HepG2 (cell line): ENCODE data around the gene MUC22. TPM values are rescaled to one million over a fixed set of nuclear protein-coding genes. Genes with fewer than 3 reads are reported as not detected.
"Not testable (repeated sequence)": the region's sequence is repeated elsewhere in the genome, so short reads cannot be mapped to it uniquely, and the experiment has no call there.

Source experiments
- ATAC-seq: fragments of 200-7000 bp; cut with Tn5 transposase; 3 replicates; pipeline ENCODE4 v1.9.1; 2020; ENCODE audit warnings: mild to moderate bottlenecking, moderate library complexity
- BruUV-seq: library from RNA; stranded (reverse); fragments of 400-500 nt; replicated peaks from 2 replicates; lab custom pipeline; 2021; lab: Mats Ljungman, UMichigan
- CTCF ChIA-PET: fragments of 300-600 bp; formaldehyde crosslinking; extraction: SDS; loops from one replicate; lab custom pipeline; 2021; ENCODE audit warnings: low total read pairs, inconsistent platforms, low intra/inter-chr PET ratio; lab: Yijun Ruan, JAX
- POLR2A ChIA-PET: fragments of 350-600 bp; sonication (Branson Sonifier 250); formaldehyde crosslinking; loops from one replicate; lab custom pipeline; 2020; ENCODE audit warnings: antibody characterized with exemption, inconsistent platforms; lab: Yijun Ruan, JAX
- DNase-seq: peaks from one replicate; pipeline ENCODE4 v3.0.0-alpha.2; 2015; ENCODE audit warnings: low spot score
- FAIRE-seq: peaks from 3 replicates; lab custom pipeline; 2011; peaks lifted over from hg19 to GRCh38; lab: Jason Lieb, UNC
- H2AFZ ChIP-seq: one replicate; pipeline ENCODE4 v1.6.1; 2011; ENCODE audit warnings: low read length, inconsistent platforms
- H3K27ac ChIP-seq: fragments of 300-600 bp; 3 replicates; pipeline ENCODE4 v1.8.0; 2011; ENCODE audit warnings: mixed run types, mild to moderate bottlenecking, mixed read lengths, low read length, inconsistent platforms; ENCODE audit not compliant: insufficient read depth; ENCODE audit errors: extremely low read length
- H3K27me3 ChIP-seq, 2 experiments: fragments of 200-600 bp in 1 of 2; 2 replicates in 1 of 2; 3 replicates in 1 of 2; pipeline versions ENCODE4 v1.6.0 to v1.8.0; 2011; ENCODE audit warnings: low read length in 2 of 2, mild to moderate bottlenecking in 2 of 2, moderate library complexity in 2 of 2, inconsistent platforms in 1 of 2; ENCODE audit not compliant: insufficient read depth in 2 of 2, control insufficient read depth in 1 of 2
- H3K36me3 ChIP-seq, 2 experiments: fragments of 200-600 bp in 1 of 2; replicated peaks in 1 of 2; 2 replicates in 1 of 2; 3 replicates in 1 of 2; pipeline versions ENCODE4 v1.5.1 to v1.8.0; 2011; ENCODE audit warnings: low read length in 2 of 2, inconsistent platforms in 1 of 2; ENCODE audit not compliant: insufficient read depth in 2 of 2, control insufficient read depth in 1 of 2
- H3K4me1 ChIP-seq: 2 replicates; pipeline ENCODE4 v1.5.1; 2012; ENCODE audit warnings: low read length, inconsistent platforms; ENCODE audit not compliant: insufficient read depth
- H3K4me2 ChIP-seq: 2 replicates; pipeline ENCODE4 v1.6.0; 2011; ENCODE audit warnings: low read depth, low read length, inconsistent platforms
- H3K4me3 ChIP-seq, 3 experiments: fragments of 200-600 bp in 1 of 3; sonication (generic), shearing (Covaris generic) in 1 of 3; replicated peaks in 1 of 3; 2 replicates each; pipeline ENCODE4 v1.5.1; 2011 to 2016; ENCODE audit warnings: low read length in 3 of 3, inconsistent platforms in 2 of 3, low read depth in 2 of 3, mild to moderate bottlenecking in 2 of 3, control low read depth in 1 of 3, mixed read lengths in 1 of 3; ENCODE audit not compliant: insufficient read depth in 1 of 3
- H3K79me2 ChIP-seq: one replicate; pipeline ENCODE4 v1.6.1; 2011; ENCODE audit warnings: low read length, inconsistent platforms; ENCODE audit not compliant: insufficient read depth
- H3K9ac ChIP-seq: 2 replicates; pipeline ENCODE4 v1.6.0; 2011; ENCODE audit warnings: mild to moderate bottlenecking, low read depth, low read length, inconsistent platforms; ENCODE audit not compliant: insufficient read depth
- H3K9me3 ChIP-seq: 2 replicates; pipeline ENCODE4 v1.5.1; 2012; ENCODE audit warnings: mild to moderate bottlenecking, low read length
- H4K20me1 ChIP-seq: 2 replicates; pipeline ENCODE4 v1.6.0; 2011; ENCODE audit warnings: inconsistent platforms, mild to moderate bottlenecking, low read length, moderate library complexity; ENCODE audit not compliant: insufficient read depth
- CREB1 ChIP-seq, 2 experiments: fragments of 450-650 bp in 1 of 2; IDR thresholded peaks; 2 replicates each; pipeline ENCODE4 v1.6.1; 2016 to 2017; ENCODE audit warnings: control low read depth in 1 of 2, mild to moderate bottlenecking in 1 of 2, missing compliant biosample characterization in 1 of 2, missing genetic modification characterization in 1 of 2
- KLF11 ChIP-seq: IDR thresholded peaks from 2 replicates; pipeline ENCODE4 v1.6.1; 2016; ENCODE audit warnings: missing compliant biosample characterization
- MTF1 ChIP-seq: sonication (generic); formaldehyde crosslinking; IDR thresholded peaks from 2 replicates; pipeline ENCODE4 v1.5.0; 2020; ENCODE audit warnings: missing genetic modification reagents
- POLR2A ChIP-seq, 2 experiments: IDR thresholded peaks; 2 replicates each; pipeline ENCODE4 v1.6.1; 2011; ENCODE audit warnings: low read depth in 2 of 2, low read length in 2 of 2, mild to moderate bottlenecking in 1 of 2, moderate library complexity in 1 of 2; ENCODE audit not compliant: insufficient read depth in 1 of 2
- SCMH1 ChIP-seq: sonication (generic); formaldehyde crosslinking; IDR thresholded peaks from 2 replicates; pipeline ENCODE4 v1.9.0; 2021; ENCODE audit warnings: missing genetic modification reagents, mild to moderate bottlenecking, borderline replicate concordance
- ZBTB1 ChIP-seq: sonication (generic); formaldehyde crosslinking; IDR thresholded peaks from 2 replicates; pipeline ENCODE4 v1.4.0; 2020; ENCODE audit warnings: missing genetic modification reagents, borderline replicate concordance
- ZFP1 ChIP-seq: IDR thresholded peaks from 2 replicates; pipeline ENCODE4 v1.6.1; 2016
- ZNF446 ChIP-seq: sonication (generic); formaldehyde crosslinking; IDR thresholded peaks from 2 replicates; pipeline ENCODE4 v1.5.0; 2020; ENCODE audit warnings: mild to moderate bottlenecking, missing genetic modification reagents
- WGBS: methylation state at CpG from one replicate; pipeline ENCODE4 v1.1.6; 2017; ENCODE audit warnings: low lambda C conversion rate; 5-methylcytosine and 5-hydroxymethylcytosine counted together
- in situ Hi-C: cut with HindIII; loops from 2 replicates; pipeline ENCODE4 v1.10.0; 2017; ENCODE audit warnings: low pct_unique_long_range_greater_than_20kb; ENCODE audit not compliant: extremely low pct_ligation_motif_present
- intact Hi-C: fragments of 100-400 bp; cut with micrococcal nuclease; formaldehyde crosslinking; loops from one replicate; pipeline ENCODE4 v1.10.0; 2022; ENCODE audit not compliant: unreplicated experiment
- polyA plus RNA-seq, 8 experiments: library from polyadenylated mRNA; depleted of rRNA in 3 of 8; stranded (reverse) in 7 of 8; unstranded in 1 of 8; fragments of >200 nt; fragmentation: Illumina TruSeq in 4 of 8; extraction: Trizol in 4 of 8; gene quantifications; 2 replicates each; pipeline versions ENCODE4 v1.2.1 to v1.2.3, GENCODE V29; 2011 to 2016; ENCODE audit warnings: low read depth in 4 of 8, missing spikeins in 1 of 8, mixed read lengths in 1 of 8; ENCODE audit not compliant: insufficient read depth in 1 of 8
- total RNA-seq, 5 experiments: library from RNA; depleted of rRNA; stranded (reverse); fragments of >200 nt; fragmentation: Illumina TruSeq; extraction: Trizol; gene quantifications; 2 replicates each; pipeline ENCODE4 v1.2.3, GENCODE V29; 2016; ENCODE audit warnings: low read depth in 1 of 5
- TF ChIP-seq, protein P1 (sequence below): sonication (generic); formaldehyde crosslinking; IDR thresholded peaks from 2 replicates; pipeline ENCODE4 v1.9.0; 2021; ENCODE audit warnings: missing genetic modification reagents, mild to moderate bottlenecking, borderline replicate concordance
- TF ChIP-seq, protein P2 (sequence below): sonication (generic); formaldehyde crosslinking; IDR thresholded peaks from 2 replicates; pipeline ENCODE4 v1.5.1; 2020; ENCODE audit warnings: mild to moderate bottlenecking, missing genetic modification reagents

MUC22 gene
- total and polyA plus RNA-seq, 2 of the 13 experiments (the other 11 are each of a cell fraction or from before 2014, with no cell fraction given): not detected

DNA sequence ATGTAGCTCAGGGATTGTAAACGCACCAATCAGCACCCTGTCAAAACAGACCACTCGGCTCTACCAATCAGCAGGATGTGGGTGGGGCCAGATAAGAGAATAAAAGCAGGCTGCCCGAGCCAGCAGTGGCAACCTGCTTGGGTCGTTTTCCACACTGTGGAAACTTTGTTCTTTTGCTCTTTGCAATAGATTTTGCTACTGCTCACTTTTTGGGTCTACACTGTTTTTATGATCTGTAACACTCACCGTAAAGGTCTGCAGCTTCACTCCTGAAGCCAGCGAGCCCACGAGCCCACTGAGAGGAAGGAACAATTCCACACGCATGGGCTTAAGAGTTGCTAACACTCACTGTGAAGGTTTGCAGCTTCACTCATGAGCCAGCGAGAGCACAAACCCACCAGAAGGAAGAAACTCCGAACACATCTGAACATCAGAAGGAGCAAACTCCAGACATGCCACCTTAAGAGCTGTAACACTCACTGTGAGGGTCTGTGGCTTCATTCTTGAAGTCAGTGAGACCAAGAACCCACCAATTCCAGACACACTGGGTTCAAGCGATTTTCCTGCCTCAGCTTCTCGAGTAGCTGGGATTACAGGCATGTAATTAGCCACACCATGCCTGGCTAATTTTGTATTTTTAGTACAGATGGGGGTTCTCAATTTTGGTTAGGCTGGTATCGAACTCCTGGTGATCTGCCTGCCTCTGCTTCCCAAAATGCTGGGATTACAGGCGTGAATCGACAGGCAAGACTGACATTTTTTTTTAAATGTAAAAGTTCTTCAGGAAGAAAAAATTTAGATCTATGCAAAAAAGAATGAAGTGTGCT, 11.6 kb downstream of the MUC22 start:
- H3K4me2 ChIP-seq, H3K4me3 ChIP-seq, ATAC-seq, H3K27me3 ChIP-seq, H3K36me3 ChIP-seq, intact Hi-C loops, H3K79me2 ChIP-seq, H2AFZ ChIP-seq, H3K4me1 ChIP-seq, H3K9me3 ChIP-seq, CTCF ChIA-PET, H4K20me1 ChIP-seq, in situ Hi-C loops, BruUV-seq, H3K9ac ChIP-seq, FAIRE-seq, DNase-seq, H3K27ac ChIP-seq, POLR2A ChIA-PET: not testable (repeated sequence)
- 46% methylated on average over 14 of the region's 15 CpGs for WGBS
- peak in 1 of 2 experiments; percentile 17; a peak in 1 of 4 replicates for TF ChIP-seq POLR2A (IDR thresholded peaks at IDR 0.05; ENCODE audit: insufficient read depth in 1 of 2, low read depth in 2 of 2, low read length in 2 of 2)

DNA sequence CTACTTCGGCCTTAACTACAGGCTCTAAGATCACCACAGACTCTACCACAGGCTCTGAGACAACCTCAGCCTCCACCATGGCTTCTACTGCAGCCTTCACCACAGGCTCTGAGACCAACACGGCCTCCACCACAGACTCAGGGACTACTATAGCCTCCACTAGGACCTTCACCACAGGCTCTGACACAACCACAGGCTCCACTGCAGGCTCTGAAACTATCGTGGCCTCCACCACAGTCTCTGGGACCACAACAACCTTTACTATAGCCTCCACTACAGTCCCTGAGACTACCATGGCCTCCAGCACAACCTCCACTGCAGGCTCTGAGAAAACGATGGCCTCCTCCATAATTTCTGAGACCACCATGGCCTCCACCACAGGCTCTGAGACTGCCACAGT, 15.3 kb downstream of the MUC22 start:
- BruUV-seq: no TSS peak
- Histone ChIP-seq H3K9me3 (no peaks in the 10 kb centered on the region), H3K4me3 (no peak overlapping the region), H3K4me2 (no peak overlapping the region), H3K27me3 (peaks cover 0 to 1% of the 10 kb centered on the region in 2 experiments; a peak in 2 of 5 replicates), H2AFZ (no peak overlapping the region), H3K36me3 (no peaks in the 10 kb centered on the region), H3K27ac (no peak overlapping the region), H3K9ac (no peak overlapping the region), H3K4me1 (no peaks in the 10 kb centered on the region), H3K79me2 (no peaks in the 10 kb centered on the region), H4K20me1 (no peaks in the 10 kb centered on the region)
- FAIRE-seq (no peak), DNase-seq (no peak), ATAC-seq (no peak)
- in situ Hi-C loops (no loop called here), intact Hi-C loops (no loop called here)
- WGBS: 0% methylated on average over 4 of the region's 4 CpGs
- ChIA-PET CTCF (no interaction called here), POLR2A (no interaction called here)
- TF ChIP-seq KLF11: no peak
- no peak for TF ChIP-seq CREB1 (IDR thresholded peaks at IDR 0.05)
- no peak for TF ChIP-seq CREB1 (CRISPR knock-in tag; IDR thresholded peaks at IDR 0.05)
- TF ChIP-seq, protein P1, sequence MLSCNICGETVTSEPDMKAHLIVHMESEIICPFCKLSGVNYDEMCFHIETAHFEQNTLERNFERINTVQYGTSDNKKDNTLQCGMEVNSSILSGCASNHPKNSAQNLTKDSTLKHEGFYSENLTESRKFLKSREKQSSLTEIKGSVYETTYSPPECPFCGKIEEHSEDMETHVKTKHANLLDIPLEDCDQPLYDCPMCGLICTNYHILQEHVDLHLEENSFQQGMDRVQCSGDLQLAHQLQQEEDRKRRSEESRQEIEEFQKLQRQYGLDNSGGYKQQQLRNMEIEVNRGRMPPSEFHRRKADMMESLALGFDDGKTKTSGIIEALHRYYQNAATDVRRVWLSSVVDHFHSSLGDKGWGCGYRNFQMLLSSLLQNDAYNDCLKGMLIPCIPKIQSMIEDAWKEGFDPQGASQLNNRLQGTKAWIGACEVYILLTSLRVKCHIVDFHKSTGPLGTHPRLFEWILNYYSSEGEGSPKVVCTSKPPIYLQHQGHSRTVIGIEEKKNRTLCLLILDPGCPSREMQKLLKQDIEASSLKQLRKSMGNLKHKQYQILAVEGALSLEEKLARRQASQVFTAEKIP: no peak
- no peak for TF ChIP-seq ZBTB1 (CRISPR knock-in tag)
- TF ChIP-seq ZNF446 (CRISPR knock-in tag): no peak
- TF ChIP-seq, protein P2, sequence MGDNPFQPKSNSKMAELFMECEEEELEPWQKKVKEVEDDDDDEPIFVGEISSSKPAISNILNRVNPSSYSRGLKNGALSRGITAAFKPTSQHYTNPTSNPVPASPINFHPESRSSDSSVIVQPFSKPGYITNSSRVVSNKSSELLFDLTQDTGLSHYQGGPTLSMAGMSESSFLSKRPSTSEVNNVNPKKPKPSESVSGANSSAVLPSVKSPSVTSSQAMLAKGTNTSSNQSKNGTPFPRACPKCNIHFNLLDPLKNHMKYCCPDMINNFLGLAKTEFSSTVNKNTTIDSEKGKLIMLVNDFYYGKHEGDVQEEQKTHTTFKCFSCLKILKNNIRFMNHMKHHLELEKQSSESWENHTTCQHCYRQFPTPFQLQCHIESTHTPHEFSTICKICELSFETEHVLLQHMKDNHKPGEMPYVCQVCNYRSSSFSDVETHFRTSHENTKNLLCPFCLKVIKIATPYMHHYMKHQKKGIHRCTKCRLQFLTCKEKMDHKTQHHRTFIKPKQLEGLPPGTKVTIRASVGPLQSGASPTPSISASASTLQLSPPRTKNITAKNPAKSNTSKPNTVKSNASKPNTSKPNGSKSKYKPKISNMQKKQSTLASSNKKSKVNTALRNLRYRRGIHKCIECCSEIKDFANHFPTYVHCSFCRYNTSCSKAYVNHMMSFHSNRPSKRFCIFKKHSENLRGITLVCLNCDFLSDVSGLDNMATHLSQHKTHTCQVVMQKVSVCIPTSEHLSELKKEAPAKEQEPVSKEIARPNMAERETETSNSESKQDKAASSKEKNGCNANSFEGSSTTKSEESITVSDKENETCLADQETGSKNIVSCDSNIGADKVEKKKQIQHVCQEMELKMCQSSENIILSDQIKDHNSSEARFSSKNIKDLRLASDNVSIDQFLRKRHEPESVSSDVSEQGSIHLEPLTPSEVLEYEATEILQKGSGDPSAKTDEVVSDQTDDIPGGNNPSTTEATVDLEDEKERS (CRISPR knock-in tag): no peak
- TF ChIP-seq MTF1 (CRISPR knock-in tag): no peak
- no peak for TF ChIP-seq ZFP1 (CRISPR knock-in tag)
- no peak for TF ChIP-seq SCMH1
